C1 segment of cervical spinal cord (tissue), 14 donors: Measurements from ENCODE around the gene CNP.
"Not testable (repeated sequence)": the region's sequence is repeated elsewhere in the genome, so short reads cannot be mapped to it uniquely, and the experiment has no call there.

Experiments
- DNase-seq, 14 donors: peaks; one replicate each; lab custom pipeline; 2025; lab: John Stamatoyannopoulos, UW

The CNP gene

DNA sequence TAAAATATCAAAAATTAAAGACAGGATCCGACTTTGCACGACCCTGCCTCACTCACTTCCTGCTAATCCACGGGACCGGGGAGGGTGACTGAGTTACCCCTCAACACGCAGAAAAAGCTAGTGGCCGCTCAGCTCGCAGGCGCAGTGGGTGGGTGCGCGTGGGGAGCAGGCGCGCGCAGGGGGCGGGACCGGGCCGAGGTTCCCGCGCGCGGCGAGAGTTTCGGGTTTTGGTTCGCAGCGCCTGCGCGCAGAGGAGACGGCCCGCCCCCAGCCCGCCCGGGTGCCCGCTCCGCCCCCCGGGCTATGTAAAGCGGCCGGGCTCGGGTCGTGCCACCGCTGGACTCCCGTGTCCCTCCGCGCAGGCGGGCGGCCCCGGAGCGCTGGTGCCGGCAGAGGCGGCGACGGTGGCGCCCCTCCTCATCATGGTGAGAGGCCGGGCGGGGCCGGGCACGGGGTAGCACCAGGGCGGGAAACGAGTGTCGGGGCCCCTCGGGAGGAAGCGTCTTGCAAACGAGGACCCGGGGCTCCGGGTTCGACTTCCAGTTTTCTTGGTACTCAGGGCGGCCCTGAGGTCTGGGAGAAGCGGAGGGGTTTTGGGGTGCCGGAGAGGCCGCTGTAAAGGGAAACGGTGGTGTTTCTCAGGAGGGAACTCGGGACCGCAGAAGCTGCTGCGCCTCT lies at the start of gene CNP:
TSS of gene CNP (plus strand) at position 333 of the 678 bp plus-strand sequence. CDS start at position 423, 90 bp downstream.
- DNase-seq = peak; percentile 30 to 96 (median 86)

DNA sequence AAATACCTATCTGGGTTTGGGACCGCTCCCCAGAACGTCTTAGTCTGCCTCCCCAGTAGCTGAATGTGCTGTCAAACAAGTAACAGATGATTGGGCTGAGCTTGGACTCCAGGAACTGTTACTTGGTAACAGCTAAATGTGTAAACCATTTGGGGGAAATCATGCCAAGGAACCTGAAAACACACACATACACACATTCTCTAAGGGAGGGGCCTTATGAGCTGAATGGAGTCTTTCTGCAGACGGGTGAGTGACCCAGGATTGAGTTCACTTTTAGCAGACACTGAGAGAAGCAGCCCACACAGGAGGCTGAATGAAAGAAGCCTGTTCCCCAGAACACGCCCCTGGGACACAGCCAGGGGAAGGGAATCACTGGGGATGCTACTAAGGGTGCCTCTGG lies 49.4 kb upstream of the CNP start:
- DNase-seq = peak in 7 of 14 donors; percentile 14 to 38 (median 22)

GRCh38 chr17:41917679-41918313 lies 48.8 kb upstream of the CNP start:
- peak in 9 of 14 donors; percentile 19 to 71 (median 45) for DNase-seq

GRCh38 chr17:41918314-41919164 lies 48.1 kb upstream of the CNP start, which contains the start of gene ACLY:
Gene ACLY, minus strand, starts transcription at chr17:41918951. Its CDS starts 5,078 bp downstream, at chr17:41913873.
- peak; percentile 78 to 98 (median 95) for DNase-seq

DNA sequence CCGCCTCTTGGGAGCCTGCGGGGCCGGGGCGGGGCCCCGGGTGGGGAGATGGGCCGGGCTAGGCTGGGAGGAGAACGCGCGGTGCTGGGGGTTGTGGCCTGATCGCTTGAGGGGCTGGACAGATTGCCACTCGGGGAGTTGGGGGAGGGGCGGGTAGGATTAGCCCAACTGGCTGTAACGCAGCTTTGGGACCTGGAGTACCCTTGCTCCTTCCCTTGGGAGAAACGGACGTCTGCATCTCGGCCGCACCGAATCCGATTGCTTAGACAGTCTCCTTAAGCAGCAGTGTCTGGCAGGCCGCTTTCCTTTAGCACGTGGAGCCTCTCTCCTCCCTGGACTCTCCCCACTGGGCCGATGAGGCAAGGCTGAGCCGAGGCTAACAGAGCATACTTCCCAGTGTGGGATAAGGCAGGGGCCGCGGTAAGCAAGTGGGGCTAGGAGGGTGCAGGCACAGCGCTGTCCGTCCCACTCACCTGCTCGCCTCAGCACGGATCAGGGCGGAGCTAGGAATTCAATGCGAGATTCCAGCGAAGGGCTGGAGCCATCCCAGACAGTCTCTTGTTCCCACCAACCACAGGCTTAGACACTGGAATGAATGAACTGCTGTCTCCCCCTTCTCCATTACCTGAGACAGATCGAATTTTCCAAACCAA lies 47.3 kb upstream of the CNP start:
- peak in 1 of 14 donors; percentile 65 for DNase-seq

DNA sequence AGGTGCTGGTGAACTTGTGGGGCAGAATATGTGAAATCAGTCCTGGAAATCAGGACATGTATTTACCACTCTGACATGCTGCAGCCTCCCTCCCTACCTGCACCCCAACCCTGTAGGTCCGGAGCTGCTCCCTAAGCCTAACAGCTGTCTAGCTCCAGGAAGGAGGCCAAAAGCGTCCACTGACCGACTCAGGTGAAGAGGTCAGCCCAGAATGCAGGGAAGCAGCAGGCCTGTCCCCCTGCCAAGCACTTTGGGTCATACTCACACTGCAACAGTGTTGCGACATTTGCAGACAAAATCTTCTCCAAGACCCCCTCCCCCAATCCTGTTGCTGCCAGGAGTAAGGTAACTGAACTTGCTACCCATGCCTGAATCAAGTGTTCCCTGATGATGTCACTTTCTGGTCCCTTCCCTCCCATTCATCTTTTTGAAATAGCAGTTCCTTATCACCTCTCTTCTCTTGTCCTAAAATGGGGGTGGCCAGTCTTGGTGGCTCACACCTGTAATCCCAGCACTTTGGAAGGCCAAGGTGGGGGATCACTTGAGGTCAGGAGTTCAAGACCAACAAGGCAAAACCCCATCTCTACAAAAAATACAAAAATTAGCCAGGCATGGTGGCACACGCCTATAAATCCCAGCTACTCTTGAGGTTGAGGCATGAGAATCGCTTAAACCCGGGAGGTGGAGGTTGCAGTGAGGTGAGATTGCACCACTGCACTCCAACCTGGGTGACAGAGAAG lies 46.6 kb upstream of the CNP start:
- DNase-seq = no peak

- no peak for DNase-seq
These were observed 46.0 kb upstream of the CNP start for GRCh38 chr17:41920580-41920955.

DNA sequence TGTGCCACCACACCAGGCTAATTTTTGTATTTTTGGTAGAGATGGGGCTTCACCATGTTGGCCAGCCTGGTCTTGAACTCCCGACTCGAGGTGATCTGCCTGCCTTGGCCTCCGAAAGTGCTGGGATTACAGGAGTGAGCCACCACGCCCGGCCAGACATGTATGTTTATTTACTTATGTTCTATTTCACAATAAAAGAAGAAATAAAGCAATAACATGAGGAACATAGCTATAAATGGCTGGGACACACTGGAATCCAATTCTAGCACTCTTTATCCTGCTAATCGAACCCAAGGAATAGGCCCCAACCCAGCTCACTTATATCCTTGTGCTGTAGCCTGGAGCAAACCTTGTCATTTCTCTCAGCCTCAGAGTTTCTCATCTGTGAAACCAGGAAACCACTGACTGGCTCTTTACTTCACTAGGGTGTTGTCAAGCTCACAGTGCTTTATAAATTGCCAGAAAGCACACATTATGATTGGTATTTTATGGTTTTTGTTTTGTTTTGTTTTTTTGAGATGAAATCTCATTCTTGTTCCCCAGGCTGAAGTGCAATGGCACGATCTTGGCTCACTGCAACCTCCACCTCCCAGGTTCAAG lies 40.5 kb upstream of the CNP start:
- DNase-seq = no peak

- DNase-seq = no peak
These were observed 37.8 kb upstream of the CNP start for GRCh38 chr17:41928693-41929251.

DNA sequence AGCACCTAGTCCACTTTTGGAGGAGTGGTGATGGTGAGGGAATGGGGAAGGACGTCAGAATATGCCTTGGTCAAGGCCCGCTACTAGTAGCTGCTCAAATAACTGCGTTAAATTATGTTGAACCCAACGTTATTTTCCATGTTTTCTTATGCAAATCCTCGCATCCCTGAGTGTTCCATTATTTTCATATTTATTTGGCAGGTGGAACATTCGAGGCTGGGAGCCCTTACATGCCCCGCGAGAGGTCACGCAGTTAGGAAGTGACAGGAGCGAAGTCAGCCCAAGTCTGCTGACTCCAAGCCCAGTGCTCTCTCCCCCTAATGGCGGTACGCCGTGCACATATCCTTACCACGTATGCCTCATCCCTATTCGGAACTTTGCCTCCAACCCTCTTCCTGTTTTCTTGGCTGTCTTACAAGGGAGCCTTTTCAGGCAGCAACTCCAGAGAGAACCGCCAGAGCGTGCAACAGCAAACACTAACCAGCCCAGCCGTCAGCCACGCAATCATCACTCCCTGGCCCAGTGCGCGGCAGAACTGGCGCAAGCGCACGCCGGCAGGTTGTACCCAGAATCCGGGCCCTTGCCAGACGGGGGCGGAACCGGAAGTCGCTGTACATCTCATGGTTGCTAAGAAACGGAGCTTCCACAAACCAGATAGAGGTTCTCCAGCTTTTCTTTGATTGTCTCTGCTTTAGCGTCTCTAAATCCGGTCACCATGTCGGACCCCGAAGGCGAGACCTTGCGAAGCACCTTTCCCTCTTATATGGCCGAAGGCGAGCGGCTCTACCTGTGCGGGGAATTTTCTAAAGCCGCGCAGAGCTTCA lies 36.4 kb upstream of the CNP start, which contains the start of gene ODAD4:
TSS of gene ODAD4 (plus strand) at position 609 of the 824 bp plus-strand sequence. CDS start at position 716, 107 bp downstream.
- peak; percentile 53 to 96 (median 93) for DNase-seq

DNA sequence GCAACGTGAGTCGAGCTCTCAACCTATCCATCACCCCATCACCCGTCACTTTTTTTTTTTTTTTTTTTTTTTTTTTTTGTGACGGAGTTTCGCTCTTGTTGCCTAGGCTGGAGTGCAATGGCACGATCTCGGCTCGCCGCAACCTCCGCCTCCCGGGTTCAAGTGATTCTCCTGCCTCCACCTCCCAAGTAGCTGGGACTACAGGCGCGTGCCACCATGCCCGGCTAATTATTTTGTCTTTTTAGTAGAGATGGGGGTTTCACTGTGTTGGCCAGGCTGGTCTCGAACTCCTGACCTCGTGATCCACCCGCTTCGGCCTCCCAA lies 35.8 kb upstream of the CNP start:
- not testable (repeated sequence) for DNase-seq

DNA sequence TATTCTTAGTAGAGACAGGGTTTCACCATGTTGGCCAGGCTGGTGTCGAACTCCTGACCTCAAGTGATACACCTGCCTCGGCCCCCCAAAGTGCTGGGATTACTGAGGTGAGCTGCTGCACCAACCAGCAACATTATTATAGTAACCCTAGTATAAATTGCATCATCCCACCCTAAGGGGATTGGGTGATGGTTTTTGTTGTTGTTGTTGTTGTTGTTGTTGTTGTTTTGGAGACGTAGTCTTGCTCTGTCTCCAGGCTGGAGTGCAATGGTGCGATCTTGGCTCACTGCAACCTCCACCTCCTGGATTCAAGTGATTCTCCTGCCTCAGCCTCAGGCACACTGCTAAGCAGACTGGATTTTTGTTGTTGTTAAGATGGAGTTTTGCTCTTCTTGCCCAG lies 34.9 kb upstream of the CNP start:
- DNase-seq = not testable (repeated sequence)

- DNase-seq = no peak
These were observed 33.7 kb upstream of the CNP start for GRCh38 chr17:41932816-41933389.

DNA sequence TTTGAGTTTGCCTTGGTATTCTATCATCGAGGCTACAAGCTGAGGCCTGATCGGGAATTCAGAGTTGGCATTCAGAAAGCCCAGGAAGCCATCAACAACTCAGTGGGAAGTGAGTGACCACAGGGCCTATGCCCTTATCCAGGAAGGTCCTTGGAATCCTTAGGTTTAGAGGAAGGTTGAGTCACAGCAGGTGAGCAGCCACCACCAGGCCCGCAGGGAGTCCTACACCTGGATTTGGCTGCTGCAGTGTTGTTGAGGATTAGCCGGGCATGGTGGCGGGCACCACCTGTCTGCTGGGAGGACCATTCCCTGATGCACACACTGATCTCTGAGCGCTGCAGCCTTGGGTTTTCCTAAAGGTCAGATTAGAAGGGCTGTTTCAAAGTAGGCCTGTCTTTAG lies 31.0 kb upstream of the CNP start:
- no peak for DNase-seq

DNA sequence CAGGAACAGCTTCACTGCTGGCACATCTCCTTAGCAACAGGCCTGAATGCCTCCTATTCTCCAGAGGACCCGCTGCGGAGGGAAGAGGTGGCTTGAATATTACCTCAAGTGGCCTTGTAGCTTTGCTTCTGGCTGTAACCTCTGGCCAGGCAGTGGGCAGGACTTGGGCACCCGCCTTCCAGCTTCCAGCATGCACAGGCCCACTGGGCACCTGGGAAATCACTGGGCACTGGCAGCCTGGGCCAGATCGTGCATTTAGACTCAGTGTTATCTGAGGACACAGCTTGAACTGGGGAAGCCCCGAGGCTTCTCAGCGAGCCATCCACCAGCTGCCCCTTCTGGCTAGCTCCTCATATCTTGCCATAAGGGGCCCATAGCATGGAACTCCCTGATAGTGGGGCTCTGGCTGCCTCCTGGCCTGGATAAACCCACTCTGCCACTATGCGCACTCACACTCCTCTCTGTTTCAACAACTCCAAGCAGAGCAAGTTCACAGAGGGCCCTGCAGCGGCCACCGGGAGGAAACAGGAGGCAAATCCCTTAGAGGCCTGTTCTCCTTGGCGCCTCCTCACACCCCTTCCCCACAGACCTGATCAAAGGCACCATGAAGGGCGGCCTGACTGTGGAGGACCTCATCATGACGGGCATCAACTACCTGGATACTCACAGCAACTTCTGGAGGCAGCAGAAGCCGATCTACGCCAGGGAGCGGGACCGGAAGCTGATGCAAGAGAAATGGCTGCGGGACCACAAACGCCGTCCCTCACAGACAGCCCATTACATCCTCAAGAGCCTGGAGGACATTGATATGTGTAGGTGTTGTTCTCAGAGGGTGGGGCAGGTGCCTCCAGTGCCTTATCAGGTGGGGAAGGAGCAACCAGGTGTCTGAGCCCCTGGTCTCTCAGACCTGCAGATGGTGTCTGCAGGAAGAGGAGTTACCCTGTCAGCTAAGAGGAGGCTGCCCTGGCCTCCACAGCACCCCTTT lies 28.3 kb upstream of the CNP start:
- peak in 1 of 14 donors; percentile 49 for DNase-seq

- no peak for DNase-seq
These were observed 27.4 kb upstream of the CNP start for GRCh38 chr17:41939044-41939692.

DNA sequence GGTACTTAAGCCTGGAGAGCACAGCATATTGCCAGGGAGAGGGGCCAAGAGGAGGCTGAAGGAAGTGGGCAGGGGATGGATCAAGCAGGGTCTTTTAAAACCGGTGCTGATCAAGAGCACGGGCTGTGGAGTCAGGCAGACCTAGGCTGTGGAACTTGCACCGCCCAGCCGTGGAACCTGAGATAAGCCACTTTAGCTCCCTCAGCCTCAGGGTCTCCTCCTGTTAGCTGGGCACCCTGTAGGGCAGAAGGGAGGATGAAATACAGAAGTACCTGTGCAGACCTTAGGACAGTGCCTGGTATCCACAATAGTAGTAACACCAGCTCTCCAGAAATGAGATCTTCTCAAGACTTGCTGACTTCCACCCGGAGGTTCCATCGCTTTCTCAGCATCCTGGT lies 26.9 kb upstream of the CNP start:
- DNase-seq = no peak
